ACHN (cell line): ENCODE measurements around the gene SPINK4.

Experiments used
- DNase-seq: peaks from one replicate; pipeline ENCODE4 v3.0.0-alpha.2; 2015
- in situ Hi-C: cut with HindIII; loops from 2 replicates; pipeline ENCODE4 v1.10.0; 2017; ENCODE audit warnings: low sequenced_read_pairs, low pct_ligation_motif_present, low pct_unique_long_range_greater_than_20kb

The SPINK4 gene

GRCh38 chr9:33285502-33285901 is 45.5 kb downstream of the SPINK4 start:
- in situ Hi-C loops: no loop called here
- no peak for DNase-seq

- DNase-seq: peak; percentile 71
- in situ Hi-C loops: no loop called here
Measured at GRCh38 chr9:33287087-33287490, 47.1 kb downstream of the SPINK4 start.

GRCh38 chr9:33288235-33288634 is 48.3 kb downstream of the SPINK4 start:
- no peak for DNase-seq
- in situ Hi-C loops: no loop called here

GRCh38 chr9:33288828-33289483 is 49.0 kb downstream of the SPINK4 start:
- in situ Hi-C loops: no loop called here
- DNase-seq: no peak

- in situ Hi-C loops: no loop called here
- DNase-seq: no peak
Measured at GRCh38 chr9:33289496-33289895, 49.5 kb downstream of the SPINK4 start.

- in situ Hi-C loops: no loop called here
- no peak for DNase-seq
Measured at GRCh38 chr9:33289936-33290246, 49.9 kb downstream of the SPINK4 start.

GRCh38 chr9:33290247-33291030 is 50.5 kb downstream of the SPINK4 start, which contains the start of gene NFX1:
TSS of gene NFX1 (plus strand) at chr9:33290516. CDS start at chr9:33290573, 57 bp downstream.
- in situ Hi-C loops: no loop called here
- peak; percentile 97 for DNase-seq

GRCh38 chr9:33291031-33291397 is 51.0 kb downstream of the SPINK4 start:
- in situ Hi-C loops: no loop called here
- DNase-seq: no peak

GRCh38 chr9:33291901-33292300 is 51.9 kb downstream of the SPINK4 start:
- no peak for DNase-seq
- in situ Hi-C loops: no loop called here

GRCh38 chr9:33293782-33294181 is 53.8 kb downstream of the SPINK4 start:
- no peak for DNase-seq
- in situ Hi-C loops: no loop called here

- no peak for DNase-seq
- in situ Hi-C loops: no loop called here
Measured at GRCh38 chr9:33294670-33295432, 54.9 kb downstream of the SPINK4 start.

- in situ Hi-C loops: no loop called here
- DNase-seq: no peak
Measured at GRCh38 chr9:33295571-33295970, 55.6 kb downstream of the SPINK4 start.

GRCh38 chr9:33297432-33297831 is 57.5 kb downstream of the SPINK4 start:
- in situ Hi-C loops: no loop called here
- no peak for DNase-seq
